Uterus (tissue), 2 donors: ENCODE data around the gene SYNGAP1.

ENCODE experiments used
- CTCF ChIP-seq, 4 experiments: fragments of 200-600 bp in 2 of 4; fragments of 450-650 bp in 2 of 4; sonication (generic) in 2 of 4; IDR thresholded peaks; one replicate each; pipeline ENCODE4 v1.5.1; 2016 to 2019; ENCODE audit warnings: antibody characterized with exemption in 4 of 4, mild to moderate bottlenecking in 2 of 4, moderate library complexity in 1 of 4
- POLR2A ChIP-seq, 2 donors: fragments of 450-650 bp; IDR thresholded peaks; one replicate each; pipeline ENCODE4 v1.6.1; 2016; ENCODE audit warnings: antibody characterized with exemption in 2 of 2, mild to moderate bottlenecking in 1 of 2, moderate library complexity in 1 of 2

- TF ChIP-seq POLR2A (IDR thresholded peaks at IDR 0.05) (no peak), CTCF (IDR thresholded peaks at IDR 0.05) (no peak)
Measured at GRCh38 chr6:33443025-33443424, 23.2 kb downstream of the SYNGAP1 start.
